ENCODE measurements around the gene TGFBR3.

The TGFBR3 gene

GRCh38 chr1:91633438-91633837 is 252.5 kb downstream of the TGFBR3 start:
- no peak for DNase-seq
- in situ Hi-C loops (cut with HindIII; ENCODE audit: low pct_ligation_motif_present, low sequenced_read_pairs) = no loop called here
- H3K36me3 ChIP-seq (replicated peaks) = no peaks in the 10 kb centered on the region

GRCh38 chr1:91631718-91632330 is 254.1 kb downstream of the TGFBR3 start:
- in situ Hi-C loops (cut with HindIII; ENCODE audit: low pct_ligation_motif_present, low sequenced_read_pairs) = no loop called here
- DNase-seq = no peak
- H3K36me3 ChIP-seq (replicated peaks) = no peaks in the 10 kb centered on the region
- no peak for TF ChIP-seq CTCF (IDR thresholded peaks at IDR 0.05; ENCODE audit: low read depth, low read length, missing control alignments)
- H3K4me3 ChIP-seq (ENCODE audit: low read depth, low read length) = no peak overlapping the region
- H3K27me3 ChIP-seq (replicated peaks) = no peaks in the 10 kb centered on the region
- H3K27ac ChIP-seq = no peak overlapping the region

More at GRCh38 chr1:91633438-91633837, 252.5 kb downstream of the TGFBR3 start:
- no peak for TF ChIP-seq CTCF (IDR thresholded peaks at IDR 0.05; ENCODE audit: low read depth, low read length, missing control alignments)
- no peaks in the 10 kb centered on the region for H3K27me3 ChIP-seq (replicated peaks)
- H3K27ac ChIP-seq = no peak overlapping the region
- H3K4me3 ChIP-seq (ENCODE audit: low read depth, low read length) = no peak overlapping the region

GRCh38 chr1:91630803-91631202 is 255.1 kb downstream of the TGFBR3 start:
- in situ Hi-C loops (cut with HindIII; ENCODE audit: low pct_ligation_motif_present, low sequenced_read_pairs) = no loop called here
- no peaks in the 10 kb centered on the region for H3K27me3 ChIP-seq (replicated peaks)
- no peaks in the 10 kb centered on the region for H3K36me3 ChIP-seq (replicated peaks)
- no peak for TF ChIP-seq CTCF (IDR thresholded peaks at IDR 0.05; ENCODE audit: low read depth, low read length, missing control alignments)
- no peak for DNase-seq
- H3K27ac ChIP-seq = no peak overlapping the region
- no peak overlapping the region for H3K4me3 ChIP-seq (ENCODE audit: low read depth, low read length)
